ENCODE measurements around the gene NDST1. TPM values are rescaled to one million over a fixed set of nuclear protein-coding genes. Genes with fewer than 3 reads are reported as not detected.

Gene NDST1
- total RNA-seq, 1 experiment from 2014 or later, result 33.1 TPM

GRCh38 chr5:150514708-150515211, 6.8 kb downstream of the NDST1 start:
- no peaks in the 10 kb centered on the region for H4K20me1 ChIP-seq (ENCODE audit: insufficient read depth)
- DNase-seq (ENCODE audit: low read depth, low spot score), result no peak
- H2AFZ ChIP-seq (ENCODE audit: low read depth, low read length, poor library complexity, severe bottlenecking), result no peak overlapping the region
- H3K9ac ChIP-seq (ENCODE audit: low read length), result no peak overlapping the region
- CTCF ChIA-PET, result no interaction called here
- H3K79me2 ChIP-seq (ENCODE audit: insufficient read depth, low read length), result peaks cover 45% of the 10 kb centered on the region; the same call in 1 of the 2 replicates
- TF ChIP-seq POLR2AphosphoS5 (IDR thresholded peaks at IDR 0.05; ENCODE audit: low read depth, low read length) (no peak), TCF7L2 (IDR thresholded peaks at IDR 0.05; ENCODE audit: borderline replicate concordance, extremely low read depth, insufficient read depth, insufficient read length) (no peak), POLR2A (IDR thresholded peaks at IDR 0.05; ENCODE audit: borderline replicate concordance, extremely low read depth, insufficient read depth, insufficient read length) (no peak), ZNF274 (IDR thresholded peaks at IDR 0.05; ENCODE audit: low read depth, low read length) (no peak), ATF3 (IDR thresholded peaks at IDR 0.05) (no peak), SRF (IDR thresholded peaks at IDR 0.05; ENCODE audit: low read depth) (no peak)
- no peak overlapping the region for H3K4me3 ChIP-seq (replicated peaks in 1 of 2; ENCODE audit: low read depth in 1 of 2, low read length in 2 of 2)
- BruUV-seq (replicated peaks), result no TSS peak
- H3K27me3 ChIP-seq (ENCODE audit: insufficient read depth, low read length), result no peaks in the 10 kb centered on the region
- peaks cover 29 to 61% of the 10 kb centered on the region in 2 experiments for H3K4me1 ChIP-seq (ENCODE audit: control insufficient read depth in 1 of 2, insufficient read depth in 2 of 2, low read length in 2 of 2)
- no peak overlapping the region for H3K4me2 ChIP-seq (ENCODE audit: low read length)
- no peaks in the 10 kb centered on the region for H3K9me3 ChIP-seq (ENCODE audit: control insufficient read depth in 1 of 2, insufficient read depth in 1 of 2, low read depth in 1 of 2, low read length in 2 of 2)
- POLR2A ChIA-PET, result no interaction called here
- ATAC-seq, result no peak
- no peaks in the 10 kb centered on the region for H3K36me3 ChIP-seq (ENCODE audit: control insufficient read depth in 1 of 2, insufficient read depth in 2 of 2, low read length in 2 of 2)
- intact Hi-C loops (cut with micrococcal nuclease), result no loop called here
- no peak overlapping the region for H3K27ac ChIP-seq (ENCODE audit: low read depth, low read length)
- RAD21 ChIA-PET (ENCODE audit: low non-redundant PET in 1 of 2, low total read pairs in 2 of 2, uncharacterized antibody in 2 of 2, unreplicated experiment in 2 of 2), result no interaction called here
- no peaks in the 10 kb centered on the region for H3K9me2 ChIP-seq (ENCODE audit: insufficient read depth)

- RAD21 ChIA-PET (ENCODE audit: low non-redundant PET in 1 of 2, low total read pairs in 2 of 2, uncharacterized antibody in 2 of 2, unreplicated experiment in 2 of 2), result no interaction called here
- CTCF ChIA-PET, result interaction anchor here (1.2 kb wide), 1 partner anchor 18 kb away, joined by 3 read pairs; no protein-coding TSS in a partner anchor
- Histone ChIP-seq H2AFZ (ENCODE audit: low read depth, low read length, poor library complexity, severe bottlenecking) (no peak overlapping the region), H3K9me2 (ENCODE audit: insufficient read depth) (no peaks in the 10 kb centered on the region), H3K4me2 (ENCODE audit: low read length) (no peak overlapping the region), H3K9me3 (ENCODE audit: control insufficient read depth in 1 of 2, insufficient read depth in 1 of 2, low read depth in 1 of 2, low read length in 2 of 2) (no peaks in the 10 kb centered on the region), H3K79me2 (ENCODE audit: insufficient read depth, low read length) (peaks cover 47% of the 10 kb centered on the region; the same call in 1 of the 2 replicates), H3K4me3 (replicated peaks in 1 of 2; ENCODE audit: low read depth in 1 of 2, low read length in 2 of 2) (no peak overlapping the region), H3K36me3 (ENCODE audit: control insufficient read depth in 1 of 2, insufficient read depth in 2 of 2, low read length in 2 of 2) (no peaks in the 10 kb centered on the region), H4K20me1 (ENCODE audit: insufficient read depth) (no peaks in the 10 kb centered on the region), H3K4me1 (ENCODE audit: control insufficient read depth in 1 of 2, insufficient read depth in 2 of 2, low read length in 2 of 2) (peaks cover 29 to 59% of the 10 kb centered on the region in 2 experiments), H3K27me3 (ENCODE audit: insufficient read depth, low read length) (no peaks in the 10 kb centered on the region), H3K9ac (ENCODE audit: low read length) (no peak overlapping the region), H3K27ac (ENCODE audit: low read depth, low read length) (no peak overlapping the region)
- DNase-seq (ENCODE audit: low read depth, low spot score) (no peak), ATAC-seq (no peak)
- no TSS peak for BruUV-seq (replicated peaks)
- POLR2A ChIA-PET, result no interaction called here
- TF ChIP-seq SIN3A (IDR thresholded peaks at IDR 0.05; ENCODE audit: low read depth), result no peak
- no peak for TF ChIP-seq REST (IDR thresholded peaks at IDR 0.05; ENCODE audit: low read depth)
- TF ChIP-seq EZH2phosphoT487 (IDR thresholded peaks at IDR 0.05; ENCODE audit: borderline replicate concordance), result no peak
- no peak for TF ChIP-seq POLR2AphosphoS5 (IDR thresholded peaks at IDR 0.05; ENCODE audit: low read depth, low read length)
- TF ChIP-seq EGR1 (IDR thresholded peaks at IDR 0.05; ENCODE audit: low read depth), result no peak
- TF ChIP-seq ATF3 (IDR thresholded peaks at IDR 0.05), result no peak
- TF ChIP-seq RAD21 (IDR thresholded peaks at IDR 0.05; ENCODE audit: low read depth), result no peak
- intact Hi-C loops (cut with micrococcal nuclease), result no loop called here
Observed at GRCh38 chr5:150515446-150515845, 7.5 kb downstream of the NDST1 start.
